Ovary (tissue), 9 donors: Measurements from ENCODE around the gene RBM4B. TPM values are rescaled to one million over a fixed set of nuclear protein-coding genes. Genes with fewer than 3 reads are reported as not detected.

Source experiments
- DNase-seq, 5 donors: peaks; one replicate each; pipeline ENCODE4 v3.0.0-alpha.2; 2019 to 2020
- H3K27ac ChIP-seq, 2 donors: fragments of 200-600 bp; one replicate each; pipeline versions ENCODE4 v1.5.1 to v1.8.0; 2019 to 2022
- H3K27me3 ChIP-seq: fragments of 200-600 bp; one replicate; pipeline ENCODE4 v1.8.0; 2022
- H3K36me3 ChIP-seq: fragments of 200-600 bp; sonication (generic); one replicate; pipeline ENCODE4 v1.5.1; 2019
- H3K4me1 ChIP-seq: one replicate; pipeline ENCODE4 v1.8.1; 2013; ENCODE audit warnings: mild to moderate bottlenecking, moderate library complexity; ENCODE audit not compliant: insufficient read depth
- H3K4me3 ChIP-seq: fragments of 200-600 bp; sonication (generic); one replicate; pipeline ENCODE4 v1.5.1; 2017
- H3K9me3 ChIP-seq, 2 donors: fragments of 200-600 bp in 1 of 2; sonication (generic) in 1 of 2; one replicate each; pipeline versions ENCODE4 v1.5.1 to v1.8.1; 2013 to 2019; ENCODE audit warnings: mild to moderate bottlenecking in 1 of 2, moderate library complexity in 1 of 2
- EP300 ChIP-seq: sonication (generic); formaldehyde crosslinking; IDR thresholded peaks from one replicate; pipeline ENCODE4 v1.6.1; 2017; ENCODE audit warnings: antibody characterized with exemption
- POLR2A ChIP-seq: fragments of 450-650 bp; IDR thresholded peaks from one replicate; pipeline ENCODE4 v1.6.1; 2017; ENCODE audit warnings: antibody characterized with exemption, mild to moderate bottlenecking, moderate library complexity
- WGBS, 3 donors: extraction: QIAGEN DNeasy Blood & Tissue Kit in 1 of 3; methylation state at CpG; one replicate each; pipeline versions ENCODE4 v1.1.5 to v1.1.7; 2013 to 2017; 5-methylcytosine and 5-hydroxymethylcytosine counted together
- intact Hi-C, 4 donors: fragments of 100-400 bp; cut with DNase I; formaldehyde crosslinking; loops; one replicate each; pipeline versions ENCODE4 v1.11.0 to v1.15.1; 2022 to 2023
- polyA plus RNA-seq, 2 donors: library from polyadenylated mRNA; stranded (reverse); fragments of 200-250 nt in 1 of 2; fragments of 350-450 nt in 1 of 2; fragmentation: Illumina TruSeq in 1 of 2; extraction: RNeasy Lipid Tissue Mini Kit (QIAGEN cat#74804) in 1 of 2; gene quantifications; one replicate each; pipeline ENCODE4 v1.2.3, GENCODE V29; 2013 to 2014
- total RNA-seq, 7 donors: library from RNA; depleted of rRNA in 2 of 7; stranded (reverse); fragments of >200 nt in 2 of 7; fragmentation: NEBNext Ultra II Directional in 3 of 7; extraction: Animal tissue kit (Norgen Biotek cat#: 25700) in 3 of 7; gene quantifications; one replicate each; pipeline versions ENCODE4 v1.1.0 to v1.2.4, GENCODE V29; 2016 to 2023
- TF ChIP-seq, protein P1 (sequence below), 3 donors: fragments of 450-650 bp in 2 of 3; fragments of 200-600 bp in 1 of 3; IDR thresholded peaks; one replicate each; pipeline versions ENCODE4 v1.5.1 to v1.8.0; 2016 to 2022; ENCODE audit warnings: antibody characterized with exemption in 3 of 3, mild to moderate bottlenecking in 1 of 3
- donor health status: DM: no; HTN: no; CAD: no; lungs with moderate emphysema.
- donor health status: DM: no; HTN: no; CAD: no.
- donor health status: Bipolar disorder and iron deficiency.
- donor health status: DM: yes; HTN: yes; CAD: no.
- donor health status: DM: no; HTN: no; CAD: no.
- donor health status: DM: yes; HTN: yes; CAD: no.

Gene RBM4B
- total and polyA plus RNA-seq, 9 donors: 16.1 to 46.2 (median 30.2) TPM

DNA sequence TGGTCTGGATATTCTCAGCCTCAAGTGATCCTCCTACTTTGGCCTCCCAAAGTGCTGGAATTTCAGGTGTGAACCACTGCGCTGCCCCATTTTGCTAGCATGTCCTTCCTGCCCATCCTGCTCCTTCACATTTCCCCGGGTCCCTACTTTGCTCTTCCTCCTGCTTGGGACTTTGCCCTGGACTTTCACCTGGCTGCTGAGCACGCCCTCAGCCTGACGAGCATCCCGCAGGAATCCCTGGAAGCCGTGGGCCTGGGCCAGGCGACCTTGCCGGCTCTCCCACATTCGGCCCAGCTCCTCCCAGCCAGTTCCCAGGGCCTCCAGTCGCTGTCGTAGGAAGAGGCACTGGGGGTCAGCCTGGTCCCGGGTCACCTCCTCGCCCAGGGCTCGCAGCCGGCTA lies 22.6 kb upstream of the RBM4B start:
- Histone ChIP-seq H3K27me3 (no peaks in the 10 kb centered on the region), H3K36me3 (no peaks in the 10 kb centered on the region), H3K4me1 (no peaks in the 10 kb centered on the region), H3K9me3 (no peaks in the 10 kb centered on the region), H3K27ac (no peak overlapping the region), H3K4me3 (no peak overlapping the region)
- TF ChIP-seq EP300: no peak
- TF ChIP-seq, protein P1, sequence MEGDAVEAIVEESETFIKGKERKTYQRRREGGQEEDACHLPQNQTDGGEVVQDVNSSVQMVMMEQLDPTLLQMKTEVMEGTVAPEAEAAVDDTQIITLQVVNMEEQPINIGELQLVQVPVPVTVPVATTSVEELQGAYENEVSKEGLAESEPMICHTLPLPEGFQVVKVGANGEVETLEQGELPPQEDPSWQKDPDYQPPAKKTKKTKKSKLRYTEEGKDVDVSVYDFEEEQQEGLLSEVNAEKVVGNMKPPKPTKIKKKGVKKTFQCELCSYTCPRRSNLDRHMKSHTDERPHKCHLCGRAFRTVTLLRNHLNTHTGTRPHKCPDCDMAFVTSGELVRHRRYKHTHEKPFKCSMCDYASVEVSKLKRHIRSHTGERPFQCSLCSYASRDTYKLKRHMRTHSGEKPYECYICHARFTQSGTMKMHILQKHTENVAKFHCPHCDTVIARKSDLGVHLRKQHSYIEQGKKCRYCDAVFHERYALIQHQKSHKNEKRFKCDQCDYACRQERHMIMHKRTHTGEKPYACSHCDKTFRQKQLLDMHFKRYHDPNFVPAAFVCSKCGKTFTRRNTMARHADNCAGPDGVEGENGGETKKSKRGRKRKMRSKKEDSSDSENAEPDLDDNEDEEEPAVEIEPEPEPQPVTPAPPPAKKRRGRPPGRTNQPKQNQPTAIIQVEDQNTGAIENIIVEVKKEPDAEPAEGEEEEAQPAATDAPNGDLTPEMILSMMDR (IDR thresholded peaks at IDR 0.05): no peak
- TF ChIP-seq POLR2A: no peak
- DNase-seq: no peak
- 90 to 96% (median 95%) methylated on average over 15 of the region's 15 CpGs for WGBS, 3 donors
- intact Hi-C loops: no loop called here

DNA sequence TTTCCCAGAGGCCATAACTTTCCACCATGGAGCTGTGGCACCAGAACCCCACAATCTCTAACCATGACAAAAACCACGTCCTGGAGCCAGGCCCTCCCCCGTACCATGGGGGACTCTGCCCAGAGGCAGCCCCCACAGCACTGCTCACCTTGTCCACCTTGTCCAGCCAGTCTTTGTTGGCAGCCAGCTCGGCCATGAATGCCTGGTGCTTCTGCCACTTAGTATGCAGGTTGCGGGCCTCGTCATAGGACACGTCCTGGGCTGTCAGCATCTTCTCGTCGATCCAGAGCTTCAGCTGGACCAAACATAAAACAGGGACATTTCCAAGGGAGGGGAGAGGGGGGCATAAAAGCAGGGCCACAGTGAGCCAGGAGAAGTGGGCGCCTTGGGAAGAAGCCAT lies 20.8 kb upstream of the RBM4B start:
- DNase-seq: no peak
- Histone ChIP-seq H3K27ac (no peak overlapping the region), H3K27me3 (no peaks in the 10 kb centered on the region), H3K4me3 (no peak overlapping the region), H3K9me3 (no peaks in the 10 kb centered on the region), H3K36me3 (no peaks in the 10 kb centered on the region), H3K4me1 (no peaks in the 10 kb centered on the region)
- intact Hi-C loops: loop anchor here in 1 of 4 donors (5.0 kb wide), 1 partner anchor 134 kb away; no protein-coding TSS in a partner anchor
- TF ChIP-seq POLR2A: no peak
- 93 to 94% (median 94%) methylated on average over 9 of the region's 9 CpGs for WGBS, 3 donors

DNA sequence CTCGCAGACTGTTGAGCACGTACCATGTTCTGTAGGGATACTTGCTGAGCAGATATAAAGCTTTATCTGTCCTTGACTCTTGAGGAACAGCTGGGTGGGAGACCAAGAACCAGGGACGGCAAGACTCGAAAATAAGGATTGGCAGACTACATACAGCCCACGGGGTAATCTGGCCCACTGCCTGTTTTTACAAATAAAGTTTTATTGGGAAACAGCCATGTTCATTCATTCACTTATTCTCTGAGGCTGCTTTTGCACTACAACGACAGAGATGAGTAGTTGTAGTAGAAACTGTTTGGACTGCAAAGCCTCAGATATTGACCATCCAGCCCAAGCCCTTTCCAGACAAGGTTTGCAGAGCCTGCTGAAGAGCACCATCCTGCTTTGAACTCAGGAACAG lies 20.3 kb upstream of the RBM4B start:
- Histone ChIP-seq H3K27ac (no peak overlapping the region), H3K4me3 (no peak overlapping the region), H3K36me3 (no peaks in the 10 kb centered on the region), H3K27me3 (no peaks in the 10 kb centered on the region), H3K4me1 (no peaks in the 10 kb centered on the region), H3K9me3 (no peaks in the 10 kb centered on the region)
- no peak for DNase-seq
- intact Hi-C loops: loop anchor here in 1 of 4 donors (5.0 kb wide), 1 partner anchor 134 kb away; no protein-coding TSS in a partner anchor
- TF ChIP-seq POLR2A (no peak), EP300 (no peak)
- TF ChIP-seq, protein P1 (IDR thresholded peaks at IDR 0.05): no peak
- WGBS, 3 donors: 78 to 85% (median 79%) methylated on average over 6 of the region's 6 CpGs

DNA sequence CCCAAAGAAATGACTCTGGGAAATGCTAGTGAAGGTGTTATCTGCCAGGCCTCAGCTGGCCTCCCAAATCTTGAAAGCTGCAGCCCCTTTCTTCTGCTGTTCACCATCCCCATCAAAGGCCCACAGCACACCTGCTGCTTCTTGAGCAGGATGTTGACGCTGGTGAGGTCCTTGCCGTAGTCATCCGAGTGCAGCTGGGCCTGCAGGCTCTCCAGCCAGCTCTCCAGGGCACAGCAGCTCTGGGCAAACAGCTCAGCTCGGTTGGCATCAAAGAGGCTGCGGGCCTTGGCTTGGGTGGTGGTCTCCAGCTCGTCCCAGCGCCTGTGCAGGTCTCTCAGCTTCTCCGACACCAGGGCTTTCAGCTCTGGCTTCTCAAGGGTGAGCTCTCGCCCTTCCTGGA lies 18.5 kb upstream of the RBM4B start:
- no peaks in the 10 kb centered on the region for H3K27me3 ChIP-seq
- H3K36me3 ChIP-seq: no peaks in the 10 kb centered on the region
- no peak overlapping the region for H3K4me3 ChIP-seq
- H3K27ac ChIP-seq: no peak overlapping the region
- no peaks in the 10 kb centered on the region for H3K9me3 ChIP-seq
- intact Hi-C loops: loop anchor here in 1 of 4 donors (5.0 kb wide), 1 partner anchor 136 kb away; no protein-coding TSS in a partner anchor
- no peak for DNase-seq
- TF ChIP-seq EP300: no peak
- 89 to 94% (median 90%) methylated on average over 9 of the region's 9 CpGs for WGBS, 3 donors
- no peaks in the 10 kb centered on the region for H3K4me1 ChIP-seq

DNA sequence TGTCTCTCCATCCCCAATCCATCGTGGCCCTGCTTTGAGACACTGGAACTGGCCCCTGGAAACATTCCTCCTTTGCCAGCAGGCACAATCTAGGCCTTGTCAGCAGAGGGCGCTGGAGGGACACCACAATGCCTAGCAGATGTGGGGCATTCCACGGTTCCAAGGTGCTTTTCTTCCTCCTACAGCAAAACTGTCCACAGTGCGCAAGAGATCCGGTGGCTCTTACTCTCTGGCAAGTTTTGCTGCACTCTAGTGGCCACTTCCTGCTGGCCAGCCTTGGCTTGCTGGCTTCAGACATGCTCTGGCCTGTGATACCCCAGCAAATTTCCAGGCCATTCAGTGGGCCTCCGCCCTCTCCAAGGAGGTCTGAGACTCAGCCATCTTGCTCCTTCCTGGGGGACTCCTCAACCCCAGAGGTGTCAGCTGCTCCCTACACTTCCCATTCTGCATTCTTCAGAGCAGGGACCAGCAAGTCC lies 17.1 kb upstream of the RBM4B start:
- no peaks in the 10 kb centered on the region for H3K4me1 ChIP-seq
- no peaks in the 10 kb centered on the region for H3K36me3 ChIP-seq
- H3K9me3 ChIP-seq: no peaks in the 10 kb centered on the region
- peak; percentile 84 to 90 (median 85) for DNase-seq
- H3K27ac ChIP-seq: no peak overlapping the region
- intact Hi-C loops: loop anchor here (2.0 to 5.0 kb wide), 2 partner anchors 138 kb away; no protein-coding TSS in a partner anchor
- no peaks in the 10 kb centered on the region for H3K27me3 ChIP-seq
- WGBS, 3 donors: 16 to 20% (median 18%) methylated on average over 6 of the region's 6 CpGs
- H3K4me3 ChIP-seq: no peak overlapping the region
- no peak for TF ChIP-seq EP300
- TF ChIP-seq, protein P1 (IDR thresholded peaks at IDR 0.05): peak; percentile 84 to 89 (median 86)
- no peak for TF ChIP-seq POLR2A
